Mononuclear cell (primary cell): ENCODE data around the gene ZEB2. TPM values are rescaled to one million over a fixed set of nuclear protein-coding genes. Genes with fewer than 3 reads are reported as not detected.

ENCODE experiments used
- H3K27me3 ChIP-seq: 2 replicates; pipeline ENCODE4 v1.6.0; 2011; ENCODE audit warnings: low read length, control low read depth; ENCODE audit not compliant: insufficient read depth
- H3K4me1 ChIP-seq: 2 replicates; pipeline ENCODE4 v1.5.1; 2011; ENCODE audit warnings: mild to moderate bottlenecking, low read length, control low read depth; ENCODE audit not compliant: insufficient read depth
- H3K4me3 ChIP-seq: 2 replicates; pipeline ENCODE4 v1.5.1; 2011; ENCODE audit warnings: mild to moderate bottlenecking, low read length, moderate library complexity
- H3K9me3 ChIP-seq: 2 replicates; pipeline ENCODE4 v1.5.1; 2011; ENCODE audit warnings: low read depth, mild to moderate bottlenecking, control low read depth, low read length
- total RNA-seq: library from RNA; depleted of rRNA; stranded (reverse); fragments of >200 nt; gene quantifications from one replicate; pipeline ENCODE4 v1.2.3, GENCODE V29; 2012

Gene ZEB2
- total RNA-seq, 1 donor = 511 TPM

DNA sequence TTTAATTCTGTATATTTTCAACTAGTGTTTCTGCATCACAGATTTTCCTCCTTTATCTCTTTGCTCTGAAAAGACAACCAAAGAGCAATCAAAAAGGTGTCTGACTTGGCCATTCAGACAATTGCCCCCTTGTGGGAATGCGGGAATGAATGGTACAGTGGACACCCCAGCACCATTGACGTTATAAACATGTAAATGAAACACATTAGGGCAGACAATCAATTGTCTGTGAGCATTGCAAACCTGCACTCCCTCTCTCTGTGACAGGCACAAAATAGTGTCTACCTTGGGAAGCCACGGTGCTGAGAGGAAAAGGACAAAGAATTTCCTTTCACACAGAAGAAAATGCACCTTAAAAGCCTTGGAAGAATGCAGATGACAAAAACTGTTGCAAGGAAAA lies 8.0 kb downstream of the ZEB2 start:
- Histone ChIP-seq H3K9me3 (no peaks in the 10 kb centered on the region), H3K4me1 (peaks cover 78% of the 10 kb centered on the region), H3K27me3 (no peaks in the 10 kb centered on the region), H3K4me3 (peak overlapping the region; percentile 6)

DNA sequence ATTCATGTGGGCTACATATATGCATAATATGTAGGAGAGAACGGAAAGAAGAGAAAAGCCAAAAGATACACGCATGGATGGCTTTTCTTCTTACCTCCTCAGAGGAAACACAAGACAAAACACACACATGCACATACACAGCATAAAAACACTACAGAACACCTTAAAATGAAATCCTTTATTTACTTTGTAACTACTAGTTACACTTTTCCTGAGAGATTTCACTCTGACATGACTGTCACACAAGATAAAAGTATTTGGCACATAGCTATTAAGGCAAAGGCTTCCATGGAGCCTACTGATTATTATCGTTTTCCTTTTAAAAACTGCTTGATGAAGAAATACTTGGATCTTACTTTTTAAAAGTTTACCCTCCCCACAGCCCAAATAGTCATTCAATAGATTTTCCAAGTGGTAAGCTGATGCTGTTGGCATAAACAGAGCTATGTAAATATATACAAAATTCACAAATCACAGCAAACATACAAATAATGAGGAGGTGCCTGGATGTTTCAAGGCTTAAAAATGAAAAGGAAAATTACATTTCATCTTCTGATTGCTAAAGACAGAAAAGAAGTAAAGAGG lies 8.6 kb downstream of the ZEB2 start:
- Histone ChIP-seq H3K9me3 (no peaks in the 10 kb centered on the region), H3K4me1 (peaks cover 78% of the 10 kb centered on the region), H3K4me3 (peak overlapping the region; percentile 14), H3K27me3 (no peaks in the 10 kb centered on the region)

DNA sequence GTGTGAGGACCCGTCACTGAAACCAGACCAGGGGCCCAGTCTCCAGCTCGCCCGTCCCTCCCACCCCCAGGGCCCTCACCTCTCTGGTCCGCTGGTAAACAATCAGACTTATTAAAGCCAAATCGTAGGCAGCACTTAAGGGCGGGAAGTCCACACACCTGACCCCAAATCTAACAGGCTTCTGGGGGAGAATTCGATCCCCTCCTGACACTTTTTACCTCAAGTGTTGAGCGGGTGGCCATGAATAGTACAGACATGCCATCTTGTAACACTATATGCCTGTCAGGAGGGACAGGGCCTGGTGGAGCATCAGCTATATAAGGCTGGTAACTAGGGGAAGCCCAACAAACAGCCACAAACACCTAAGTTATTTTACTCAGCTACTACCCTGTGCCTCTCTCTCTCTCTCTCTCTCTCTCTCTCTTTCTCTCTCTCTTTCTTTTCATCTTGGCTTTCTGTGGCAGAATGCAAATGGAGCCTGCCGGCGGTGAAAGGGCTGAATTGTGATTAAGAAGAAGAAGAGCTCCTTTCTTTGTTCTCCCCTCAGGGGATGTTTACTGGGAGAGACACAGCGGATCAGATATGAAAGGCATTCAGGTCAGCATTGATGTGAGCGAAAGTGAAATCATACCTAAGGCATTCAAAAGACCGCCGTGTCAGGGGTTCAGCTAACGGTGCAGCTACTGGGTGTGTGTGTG lies 9.5 kb downstream of the ZEB2 start:
- Histone ChIP-seq H3K4me3 (peak overlapping the region; percentile 14), H3K4me1 (peaks cover 84% of the 10 kb centered on the region), H3K27me3 (no peaks in the 10 kb centered on the region), H3K9me3 (no peaks in the 10 kb centered on the region)

DNA sequence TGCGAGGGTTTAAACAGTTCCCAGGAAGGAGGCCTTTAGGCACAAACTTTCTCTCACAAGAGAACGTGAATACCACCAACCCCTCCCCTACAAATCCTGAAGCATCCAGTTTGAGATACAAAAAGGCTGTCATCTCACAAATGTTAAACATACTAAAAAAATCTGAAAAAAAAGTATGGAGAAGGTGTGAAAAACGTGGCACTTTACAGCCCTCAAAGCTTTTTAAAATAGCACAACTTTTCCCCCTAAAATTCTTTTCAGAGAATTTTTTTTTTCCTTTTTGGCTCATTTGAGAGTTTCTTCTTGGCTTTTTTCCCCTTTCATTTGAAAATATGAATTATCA lies 10.1 kb downstream of the ZEB2 start:
- no peaks in the 10 kb centered on the region for H3K27me3 ChIP-seq
- H3K4me3 ChIP-seq = no peak overlapping the region
- peaks cover 86% of the 10 kb centered on the region for H3K4me1 ChIP-seq
- H3K9me3 ChIP-seq = no peaks in the 10 kb centered on the region

DNA sequence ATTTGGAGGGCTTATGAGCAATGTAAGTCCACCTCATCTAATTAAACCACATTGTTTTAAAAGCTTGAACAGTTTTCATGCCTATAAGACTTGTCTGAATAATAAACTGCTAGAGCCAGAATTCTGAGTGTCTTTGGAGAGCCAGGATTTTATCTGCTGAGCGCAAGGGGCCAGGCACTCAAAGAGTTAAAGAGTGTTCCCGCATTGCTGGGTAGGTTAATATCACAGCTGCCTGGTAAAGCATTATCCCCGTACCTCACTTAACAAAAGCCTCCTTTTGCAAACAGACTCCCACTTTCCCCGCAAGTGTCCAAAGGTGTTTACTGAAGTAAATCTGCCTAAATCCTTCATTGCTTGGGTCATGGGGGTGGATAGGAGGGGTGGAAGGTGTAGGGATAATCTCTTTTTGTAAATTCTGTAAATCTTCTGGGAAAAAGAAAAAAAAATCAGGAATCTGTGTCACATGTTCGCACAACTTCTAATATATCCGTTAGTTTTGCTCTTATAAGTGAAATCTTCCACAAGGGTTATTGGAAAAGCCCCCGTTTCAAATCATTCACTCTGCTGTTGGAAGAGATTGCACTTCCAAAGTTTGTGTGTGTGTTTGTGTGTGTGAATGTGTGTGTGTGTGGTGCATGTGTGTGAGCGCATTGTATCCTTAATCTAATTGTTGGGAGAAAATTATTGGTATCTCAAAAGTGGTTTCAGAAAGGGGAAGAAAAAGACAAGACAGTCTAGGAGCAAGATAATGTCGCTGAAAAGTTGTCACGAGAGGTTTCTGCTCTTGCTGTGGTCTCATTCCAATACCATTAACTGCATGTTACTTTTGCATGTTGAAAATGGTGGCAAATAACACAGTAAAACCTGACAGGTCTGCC lies 10.7 kb downstream of the ZEB2 start:
- Histone ChIP-seq H3K9me3 (no peaks in the 10 kb centered on the region), H3K4me1 (peaks cover 84% of the 10 kb centered on the region), H3K27me3 (no peaks in the 10 kb centered on the region), H3K4me3 (no peak overlapping the region)

DNA sequence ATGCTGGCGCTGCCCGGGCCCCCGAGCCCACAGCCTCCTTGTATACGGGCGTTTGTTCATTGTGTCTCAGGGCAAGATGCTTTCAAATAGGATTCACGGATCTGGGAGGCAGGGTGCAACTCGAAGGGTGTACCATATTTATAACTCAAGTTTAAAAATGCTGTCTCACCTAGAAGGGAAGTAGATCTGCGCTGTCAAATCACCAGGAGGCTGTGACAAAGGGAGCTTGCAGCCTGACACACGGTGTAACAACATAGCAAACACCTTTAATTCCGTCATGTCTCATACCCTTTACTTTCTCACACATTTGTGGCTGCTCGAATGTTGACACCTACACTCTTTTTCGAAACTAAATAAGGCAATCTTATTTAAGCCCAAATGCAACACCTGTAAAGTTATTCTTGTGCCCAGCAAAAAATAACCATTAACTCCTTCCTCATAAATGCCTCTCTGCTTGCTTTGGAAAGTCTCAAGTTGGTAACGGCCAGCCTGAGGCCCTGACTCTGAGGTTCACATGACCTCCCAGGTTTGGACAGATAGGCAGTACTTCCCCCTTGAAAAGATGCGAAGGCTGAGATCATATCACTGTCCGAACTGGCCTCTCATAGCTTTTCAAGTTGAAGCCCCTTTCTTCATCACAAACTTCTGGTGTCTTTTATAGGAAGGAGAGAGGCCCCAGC lies 11.6 kb downstream of the ZEB2 start:
- Histone ChIP-seq H3K9me3 (no peaks in the 10 kb centered on the region), H3K27me3 (no peaks in the 10 kb centered on the region), H3K4me1 (peaks cover 82% of the 10 kb centered on the region), H3K4me3 (no peak overlapping the region)

DNA sequence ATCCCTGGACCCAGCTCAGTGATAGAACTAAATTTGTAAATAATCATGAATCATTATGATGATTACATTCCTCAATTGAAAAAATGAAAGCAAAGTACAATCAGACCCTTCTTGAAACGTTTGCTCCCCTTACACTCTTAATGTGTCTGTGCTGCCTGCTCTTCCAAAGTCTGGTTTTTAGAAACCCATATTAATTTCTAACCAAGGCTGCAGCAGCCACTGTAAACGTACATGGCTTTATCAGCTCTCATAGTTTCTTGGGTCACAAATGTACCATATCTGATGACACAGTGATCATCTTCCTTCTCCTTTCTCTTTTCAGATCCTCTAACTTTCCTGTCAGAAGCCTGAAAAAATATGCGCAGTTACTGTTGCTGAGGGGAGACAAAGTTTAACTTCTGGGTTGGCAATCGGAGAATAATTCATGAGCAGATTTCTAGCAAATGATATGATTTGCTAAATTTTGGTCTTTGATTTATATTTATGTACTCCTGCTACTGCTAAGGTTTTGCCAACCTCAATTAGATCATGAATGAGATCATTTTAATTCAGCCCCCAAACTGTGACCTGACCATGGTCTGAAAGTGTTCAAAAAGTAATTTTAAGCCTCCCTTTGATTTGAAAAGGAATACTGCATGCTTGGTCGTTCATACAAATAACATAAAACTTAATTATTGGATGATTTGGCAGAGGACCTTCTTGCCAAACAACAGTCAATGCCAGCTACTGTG lies 12.3 kb downstream of the ZEB2 start:
- Histone ChIP-seq H3K9me3 (no peaks in the 10 kb centered on the region), H3K27me3 (no peaks in the 10 kb centered on the region), H3K4me1 (peaks cover 77% of the 10 kb centered on the region), H3K4me3 (no peak overlapping the region)

DNA sequence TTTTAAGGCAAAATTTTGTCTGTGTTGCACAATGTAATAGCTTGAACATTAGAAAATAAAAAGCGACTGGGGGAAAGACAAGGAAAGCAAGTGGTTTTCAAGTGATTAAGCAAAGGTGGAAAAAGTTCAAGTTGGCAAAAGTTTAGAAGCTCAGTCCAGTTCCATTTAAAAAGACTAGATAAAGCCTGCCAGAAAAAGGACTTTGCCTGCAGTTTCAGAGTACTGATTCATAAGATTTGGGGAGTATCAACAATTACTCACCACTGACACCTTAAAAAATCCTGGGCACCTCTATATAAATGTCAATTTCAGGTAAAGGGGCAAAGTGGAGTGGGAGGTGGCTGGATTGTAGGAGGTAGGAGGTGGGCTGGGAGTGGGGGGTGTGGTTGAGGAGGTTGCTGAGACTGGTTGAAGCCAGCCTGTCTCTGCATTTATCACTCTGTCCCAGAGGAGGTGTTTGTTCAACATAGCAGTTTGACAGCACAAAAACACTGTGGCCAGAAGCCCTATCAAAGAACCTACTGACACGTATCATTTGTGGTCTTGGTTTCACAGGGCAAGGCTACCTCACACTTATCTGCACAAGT lies 14.6 kb downstream of the ZEB2 start:
- Histone ChIP-seq H3K4me3 (no peak overlapping the region), H3K4me1 (peaks cover 62% of the 10 kb centered on the region), H3K27me3 (no peaks in the 10 kb centered on the region), H3K9me3 (no peaks in the 10 kb centered on the region)

DNA sequence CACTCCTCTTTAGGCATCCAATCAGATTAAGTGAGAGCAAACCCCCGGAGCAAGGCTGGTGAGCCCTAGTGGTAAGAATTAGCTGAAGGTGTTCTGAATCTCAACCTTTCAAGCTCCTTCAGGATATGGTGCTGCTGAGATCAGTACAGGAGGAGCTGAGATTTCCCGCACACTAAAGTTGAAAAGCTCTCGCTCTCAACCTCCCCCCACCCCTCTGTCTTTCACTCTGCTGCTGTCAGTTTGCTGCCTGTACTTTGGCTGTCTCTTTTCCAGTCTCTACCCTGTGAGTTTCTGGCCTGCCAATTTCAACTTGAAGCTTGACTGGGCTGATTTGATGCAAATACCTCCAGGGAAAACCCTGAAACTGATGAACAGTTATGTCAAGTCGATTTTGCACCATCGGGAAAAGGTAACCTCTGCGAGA lies 15.7 kb downstream of the ZEB2 start:
- Histone ChIP-seq H3K4me3 (no peak overlapping the region), H3K27me3 (no peaks in the 10 kb centered on the region), H3K4me1 (peaks cover 51% of the 10 kb centered on the region), H3K9me3 (no peaks in the 10 kb centered on the region)

DNA sequence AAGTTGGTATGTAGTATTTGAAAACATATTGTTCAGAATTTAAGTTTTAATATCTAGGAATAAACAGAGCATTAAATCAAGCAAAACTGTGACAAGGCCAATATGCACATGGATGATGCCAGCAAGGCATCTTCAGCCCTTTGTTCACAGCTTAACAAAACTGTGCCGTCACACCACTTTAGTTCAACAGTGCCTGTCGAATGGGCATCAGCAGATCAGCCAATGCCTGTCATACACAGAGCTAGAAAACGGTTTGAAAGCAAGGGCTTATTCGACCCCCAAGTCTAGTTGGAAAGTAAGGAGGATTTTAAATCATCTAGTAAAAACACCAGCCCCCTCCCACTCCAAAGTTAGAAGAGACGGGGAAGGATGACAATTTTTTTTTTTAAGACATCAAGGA lies 16.7 kb downstream of the ZEB2 start:
- no peaks in the 10 kb centered on the region for H3K27me3 ChIP-seq
- H3K4me3 ChIP-seq = no peak overlapping the region
- H3K4me1 ChIP-seq = peaks cover 45% of the 10 kb centered on the region
- no peaks in the 10 kb centered on the region for H3K9me3 ChIP-seq

DNA sequence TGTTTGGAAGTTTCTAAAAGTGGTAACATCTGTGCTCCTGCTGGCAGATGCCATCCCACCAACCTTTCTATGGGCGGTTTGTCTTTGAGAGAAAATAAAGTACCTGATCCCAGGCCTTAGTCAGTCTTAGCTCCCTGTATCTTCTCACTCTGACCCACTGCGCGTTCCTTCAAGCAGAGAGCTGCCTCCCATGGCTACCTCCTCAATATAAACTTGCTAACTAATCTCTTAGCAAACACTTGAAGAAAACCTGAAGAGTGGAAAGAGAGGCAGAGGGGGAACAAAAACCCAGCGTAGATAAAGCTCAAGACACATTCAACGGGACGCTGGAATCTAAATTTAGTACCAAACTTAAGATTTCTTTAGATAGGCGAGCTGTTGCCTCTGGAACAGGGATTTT lies 17.6 kb downstream of the ZEB2 start:
- peaks cover 40% of the 10 kb centered on the region for H3K4me1 ChIP-seq
- H3K4me3 ChIP-seq = no peak overlapping the region
- H3K9me3 ChIP-seq = no peaks in the 10 kb centered on the region
- H3K27me3 ChIP-seq = no peaks in the 10 kb centered on the region

DNA sequence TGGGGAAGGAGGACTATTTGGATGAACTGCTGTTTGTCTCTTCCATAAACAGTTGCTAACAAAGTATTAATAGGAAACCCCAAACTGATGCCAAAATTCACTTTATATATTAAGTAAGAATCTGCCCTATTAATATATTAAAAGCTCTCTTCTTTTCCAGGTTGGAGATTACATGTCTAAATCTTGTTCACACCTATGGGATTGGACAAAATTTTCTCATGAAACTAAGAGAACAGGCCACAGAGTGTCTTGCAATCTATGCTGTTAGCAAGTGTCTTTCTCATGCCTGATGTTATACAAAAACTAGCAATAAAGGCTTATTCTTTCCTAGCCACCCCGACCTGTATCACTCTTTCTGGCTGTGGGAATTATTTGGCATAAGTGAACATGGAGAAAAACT lies 18.3 kb downstream of the ZEB2 start:
- Histone ChIP-seq H3K4me3 (no peak overlapping the region), H3K9me3 (no peaks in the 10 kb centered on the region), H3K4me1 (peaks cover 45% of the 10 kb centered on the region), H3K27me3 (no peaks in the 10 kb centered on the region)

DNA sequence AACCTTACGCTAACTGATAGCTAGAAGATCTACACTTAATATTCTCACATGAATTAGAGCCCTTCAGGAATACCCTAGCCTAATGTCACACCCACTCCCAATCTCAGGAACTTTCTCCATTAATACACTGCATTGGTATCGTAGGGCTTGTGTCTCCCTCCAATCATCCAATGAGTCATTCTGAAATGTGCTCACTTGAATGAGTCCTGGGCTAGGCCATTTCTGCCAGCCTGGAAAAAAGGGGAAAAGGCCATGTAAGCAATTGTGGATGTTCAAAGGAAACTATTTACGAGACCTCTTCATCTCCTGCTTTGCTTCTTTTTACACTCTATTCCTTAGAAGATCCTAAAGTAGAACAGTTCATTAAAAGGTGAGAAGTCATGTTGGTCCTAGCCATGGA lies 18.8 kb downstream of the ZEB2 start:
- Histone ChIP-seq H3K9me3 (no peaks in the 10 kb centered on the region), H3K27me3 (no peaks in the 10 kb centered on the region), H3K4me1 (peaks cover 47% of the 10 kb centered on the region), H3K4me3 (no peak overlapping the region)

DNA sequence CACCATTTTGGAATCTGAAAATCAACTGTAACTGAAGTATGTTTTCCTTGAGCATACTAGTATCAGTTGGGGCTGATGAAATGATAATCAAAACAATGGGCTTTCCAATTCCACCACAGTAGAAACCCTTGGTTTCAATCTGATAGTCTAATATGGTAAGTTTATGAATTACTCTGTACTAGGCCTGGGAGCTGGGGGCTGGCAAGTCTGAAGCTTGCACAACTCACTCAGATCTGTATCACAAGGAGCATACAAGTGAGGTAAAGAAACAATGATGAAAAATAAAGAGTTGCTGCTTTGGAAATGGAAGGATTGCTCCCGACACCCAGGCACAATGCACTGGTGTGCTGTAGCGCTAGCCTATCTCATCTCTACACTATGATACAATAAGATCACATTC lies 19.4 kb downstream of the ZEB2 start:
- Histone ChIP-seq H3K9me3 (no peaks in the 10 kb centered on the region), H3K4me3 (no peak overlapping the region), H3K4me1 (peaks cover 50% of the 10 kb centered on the region), H3K27me3 (no peaks in the 10 kb centered on the region)
